Measurements from ENCODE around the gene RIPK1. TPM values are rescaled to one million over a fixed set of nuclear protein-coding genes. Genes with fewer than 3 reads are reported as not detected.
A peak's percentile ranks its signal among the peaks of the same experiment; 100 is the strongest.

RIPK1 gene
- total RNA-seq, 1 experiment from 2014 or later = 19.1 TPM

DNA sequence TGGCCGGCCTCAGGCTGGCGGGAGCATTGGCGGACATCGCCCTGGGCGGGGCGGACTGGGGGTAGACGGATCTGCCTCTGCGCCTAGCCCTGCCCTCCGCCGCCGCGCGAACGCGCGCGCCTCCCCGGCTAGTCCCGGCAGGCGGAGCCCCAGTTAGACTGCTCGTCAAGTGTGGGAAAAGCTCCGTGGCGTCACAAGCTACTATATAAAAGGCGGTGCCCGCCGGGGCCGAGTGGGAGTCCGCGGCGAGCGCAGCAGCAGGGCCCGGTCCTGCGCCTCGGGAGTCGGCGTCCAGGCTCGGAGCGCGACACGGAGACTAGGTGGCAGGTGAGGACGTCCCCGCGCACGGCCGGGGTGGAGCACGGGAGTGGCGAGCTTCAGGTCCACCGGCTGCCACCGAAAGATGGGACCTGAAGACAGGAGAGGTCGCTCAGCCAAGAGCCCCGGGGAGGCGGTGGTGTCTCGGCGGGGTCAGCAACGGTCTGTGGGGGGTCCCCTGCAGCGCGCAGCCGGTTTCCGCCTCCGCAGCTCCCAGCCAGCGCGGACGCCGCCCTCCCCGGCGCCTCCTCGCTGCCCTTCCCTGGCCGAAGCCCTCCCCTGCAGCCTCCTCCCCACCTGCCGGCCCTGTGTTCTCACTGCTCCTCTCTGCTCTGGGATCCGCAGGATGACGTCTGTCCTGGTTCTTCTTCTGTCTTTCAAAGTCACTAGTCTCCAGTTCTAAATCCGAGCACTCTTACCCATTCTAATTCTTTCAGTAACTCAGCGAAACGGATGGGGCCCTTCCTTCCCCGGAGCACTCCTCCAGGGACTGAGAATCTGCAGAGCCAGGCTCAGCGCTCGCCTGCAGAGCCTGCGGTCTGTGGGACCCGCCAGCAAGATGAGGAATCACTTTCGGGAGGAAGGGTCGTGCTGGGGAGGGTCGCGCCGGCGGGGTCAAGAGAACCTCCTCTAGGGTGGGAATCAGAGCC, 4.3 kb upstream of the RIPK1 start (continued):
- TF ChIP-seq, protein P1, sequence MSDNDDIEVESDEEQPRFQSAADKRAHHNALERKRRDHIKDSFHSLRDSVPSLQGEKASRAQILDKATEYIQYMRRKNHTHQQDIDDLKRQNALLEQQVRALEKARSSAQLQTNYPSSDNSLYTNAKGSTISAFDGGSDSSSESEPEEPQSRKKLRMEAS (IDR thresholded peaks at IDR 0.05) = no peak
- TF ChIP-seq CEBPB (IDR thresholded peaks at IDR 0.05; ENCODE audit: low read depth) (no peak), POLR2AphosphoS5 (IDR thresholded peaks at IDR 0.05; ENCODE audit: low read depth, low read length) (peak; percentile 95), ZFX (IDR thresholded peaks at IDR 0.05) (peak; percentile 30; the same call in 1 of the 2 replicates), SP1 (IDR thresholded peaks at IDR 0.05; ENCODE audit: low read depth) (no peak)
- TF ChIP-seq, protein P2, sequence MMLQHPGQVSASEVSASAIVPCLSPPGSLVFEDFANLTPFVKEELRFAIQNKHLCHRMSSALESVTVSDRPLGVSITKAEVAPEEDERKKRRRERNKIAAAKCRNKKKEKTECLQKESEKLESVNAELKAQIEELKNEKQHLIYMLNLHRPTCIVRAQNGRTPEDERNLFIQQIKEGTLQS (IDR thresholded peaks at IDR 0.05) = no peak

DNA sequence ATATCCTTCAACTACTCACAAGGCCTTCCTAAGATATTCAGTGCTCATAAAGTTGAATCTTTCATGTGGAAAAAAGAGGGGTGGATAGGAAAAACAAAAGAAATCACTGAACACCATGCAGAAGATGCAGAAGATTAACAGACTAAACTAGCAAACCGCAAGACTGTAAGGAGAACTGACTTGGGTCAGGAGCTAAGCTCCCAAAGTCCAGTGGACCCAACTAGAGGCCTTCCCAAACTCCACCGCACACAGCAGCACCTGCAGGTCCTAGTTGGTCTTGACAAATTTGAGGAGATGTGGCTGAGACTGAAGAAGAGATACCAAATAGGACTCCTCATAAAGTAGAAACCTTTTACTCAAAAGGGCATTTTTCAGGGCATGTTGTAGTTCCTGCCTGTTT, 3.3 kb downstream of the RIPK1 start:
- Histone ChIP-seq H3K27ac (ENCODE audit: low read depth, low read length) (no peak overlapping the region), H4K20me1 (ENCODE audit: insufficient read depth) (no peaks in the 10 kb centered on the region), H3K27me3 (ENCODE audit: insufficient read depth, low read length) (no peaks in the 10 kb centered on the region), H3K9me3 (ENCODE audit: control insufficient read depth in 1 of 2, insufficient read depth in 1 of 2, low read depth in 1 of 2, low read length in 2 of 2) (no peaks in the 10 kb centered on the region), H3K79me2 (ENCODE audit: insufficient read depth, low read length) (peaks cover 76% of the 10 kb centered on the region), H3K4me3 (replicated peaks in 1 of 2; ENCODE audit: low read depth in 1 of 2, low read length in 2 of 2) (no peak overlapping the region), H3K4me2 (ENCODE audit: low read length) (no peak overlapping the region), H3K9ac (ENCODE audit: low read length) (no peak overlapping the region), H3K9me2 (ENCODE audit: insufficient read depth) (no peaks in the 10 kb centered on the region), H2AFZ (ENCODE audit: low read depth, low read length, poor library complexity, severe bottlenecking) (no peak overlapping the region), H3K4me1 (ENCODE audit: control insufficient read depth in 1 of 2, insufficient read depth in 2 of 2, low read length in 2 of 2) (peaks cover 3 to 21% of the 10 kb centered on the region in 2 experiments; a peak in 3 of 4 replicates), H3K36me3 (ENCODE audit: control insufficient read depth in 1 of 2, insufficient read depth in 2 of 2, low read length in 2 of 2) (peaks cover 0 to 4% of the 10 kb centered on the region in 2 experiments; a peak in 1 of 4 replicates)
- intact Hi-C loops (cut with micrococcal nuclease) = no loop called here
- CTCF ChIA-PET = no interaction called here
- DNase-seq (ENCODE audit: low read depth, low spot score) (no peak), ATAC-seq (no peak)
- RAD21 ChIA-PET (ENCODE audit: low non-redundant PET in 1 of 2, low total read pairs in 2 of 2, uncharacterized antibody in 2 of 2, unreplicated experiment in 2 of 2) = no interaction called here
- BruUV-seq (replicated peaks) = no TSS peak
- POLR2A ChIA-PET = no interaction called here
- TF ChIP-seq YY1 (IDR thresholded peaks at IDR 0.05; ENCODE audit: extremely low read depth, insufficient replicate concordance, low read depth, low read length) = no peak
- no peak for TF ChIP-seq ZNF274 (IDR thresholded peaks at IDR 0.05; ENCODE audit: low read depth, low read length)
- TF ChIP-seq CBX3 (IDR thresholded peaks at IDR 0.05; ENCODE audit: low read depth) = no peak
- TF ChIP-seq, protein P1 (IDR thresholded peaks at IDR 0.05) = no peak
- TF ChIP-seq, protein P3, sequence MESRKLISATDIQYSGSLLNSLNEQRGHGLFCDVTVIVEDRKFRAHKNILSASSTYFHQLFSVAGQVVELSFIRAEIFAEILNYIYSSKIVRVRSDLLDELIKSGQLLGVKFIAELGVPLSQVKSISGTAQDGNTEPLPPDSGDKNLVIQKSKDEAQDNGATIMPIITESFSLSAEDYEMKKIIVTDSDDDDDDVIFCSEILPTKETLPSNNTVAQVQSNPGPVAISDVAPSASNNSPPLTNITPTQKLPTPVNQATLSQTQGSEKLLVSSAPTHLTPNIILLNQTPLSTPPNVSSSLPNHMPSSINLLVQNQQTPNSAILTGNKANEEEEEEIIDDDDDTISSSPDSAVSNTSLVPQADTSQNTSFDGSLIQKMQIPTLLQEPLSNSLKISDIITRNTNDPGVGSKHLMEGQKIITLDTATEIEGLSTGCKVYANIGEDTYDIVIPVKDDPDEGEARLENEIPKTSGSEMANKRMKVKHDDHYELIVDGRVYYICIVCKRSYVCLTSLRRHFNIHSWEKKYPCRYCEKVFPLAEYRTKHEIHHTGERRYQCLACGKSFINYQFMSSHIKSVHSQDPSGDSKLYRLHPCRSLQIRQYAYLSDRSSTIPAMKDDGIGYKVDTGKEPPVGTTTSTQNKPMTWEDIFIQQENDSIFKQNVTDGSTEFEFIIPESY (IDR thresholded peaks at IDR 0.05; ENCODE audit: extremely low read depth, insufficient replicate concordance, low read length) = no peak
- TF ChIP-seq SRF (IDR thresholded peaks at IDR 0.05; ENCODE audit: low read depth) = no peak
- TF ChIP-seq, protein P4, sequence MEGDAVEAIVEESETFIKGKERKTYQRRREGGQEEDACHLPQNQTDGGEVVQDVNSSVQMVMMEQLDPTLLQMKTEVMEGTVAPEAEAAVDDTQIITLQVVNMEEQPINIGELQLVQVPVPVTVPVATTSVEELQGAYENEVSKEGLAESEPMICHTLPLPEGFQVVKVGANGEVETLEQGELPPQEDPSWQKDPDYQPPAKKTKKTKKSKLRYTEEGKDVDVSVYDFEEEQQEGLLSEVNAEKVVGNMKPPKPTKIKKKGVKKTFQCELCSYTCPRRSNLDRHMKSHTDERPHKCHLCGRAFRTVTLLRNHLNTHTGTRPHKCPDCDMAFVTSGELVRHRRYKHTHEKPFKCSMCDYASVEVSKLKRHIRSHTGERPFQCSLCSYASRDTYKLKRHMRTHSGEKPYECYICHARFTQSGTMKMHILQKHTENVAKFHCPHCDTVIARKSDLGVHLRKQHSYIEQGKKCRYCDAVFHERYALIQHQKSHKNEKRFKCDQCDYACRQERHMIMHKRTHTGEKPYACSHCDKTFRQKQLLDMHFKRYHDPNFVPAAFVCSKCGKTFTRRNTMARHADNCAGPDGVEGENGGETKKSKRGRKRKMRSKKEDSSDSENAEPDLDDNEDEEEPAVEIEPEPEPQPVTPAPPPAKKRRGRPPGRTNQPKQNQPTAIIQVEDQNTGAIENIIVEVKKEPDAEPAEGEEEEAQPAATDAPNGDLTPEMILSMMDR (IDR thresholded peaks at IDR 0.05 in 2 of 3, conservative IDR thresholded peaks at IDR 0.05 in 1 of 3; ENCODE audit: borderline replicate concordance in 1 of 3, insufficient read depth in 1 of 3, low read depth in 2 of 3, low read length in 2 of 3) = no peak
- no peak for TF ChIP-seq TCF7L2 (IDR thresholded peaks at IDR 0.05; ENCODE audit: borderline replicate concordance, extremely low read depth, insufficient read depth, insufficient read length)
- TF ChIP-seq, protein P2 (IDR thresholded peaks at IDR 0.05) = no peak
- TF ChIP-seq EZH2 (IDR thresholded peaks at IDR 0.05) = no peak

All from HCT116 (cell line).